ENCODE results near the gene MMP17.
"Not testable (repeated sequence)": the region's sequence is repeated elsewhere in the genome, so short reads cannot be mapped to it uniquely, and the experiment has no call there.

The MMP17 gene

GRCh38 chr12:131867471-131867870 lies 39.3 kb downstream of the MMP17 start:
- DNase-seq: no peak

- no peak for DNase-seq
Measured at GRCh38 chr12:131867891-131868675, 39.9 kb downstream of the MMP17 start.

- DNase-seq: peak; percentile 66
Measured at GRCh38 chr12:131869871-131870418, 41.8 kb downstream of the MMP17 start.

- no peak for DNase-seq
Measured at GRCh38 chr12:131871677-131872076, 43.5 kb downstream of the MMP17 start.

GRCh38 chr12:131872154-131873051 lies 44.2 kb downstream of the MMP17 start:
- DNase-seq: peak; percentile 65

- DNase-seq: no peak
Measured at GRCh38 chr12:131873293-131873692, 45.1 kb downstream of the MMP17 start.

GRCh38 chr12:131874972-131875371 lies 46.8 kb downstream of the MMP17 start:
- not testable (repeated sequence) for DNase-seq

GRCh38 chr12:131877216-131877615 lies 49.0 kb downstream of the MMP17 start:
- not testable (repeated sequence) for DNase-seq

GRCh38 chr12:131878436-131878835 lies 50.2 kb downstream of the MMP17 start:
- DNase-seq: not testable (repeated sequence)

GRCh38 chr12:131882804-131883520 lies 54.8 kb downstream of the MMP17 start:
- DNase-seq: no peak

GRCh38 chr12:131883521-131883900 lies 55.3 kb downstream of the MMP17 start:
- no peak for DNase-seq

GRCh38 chr12:131885076-131885475 lies 56.9 kb downstream of the MMP17 start:
- not testable (repeated sequence) for DNase-seq

GRCh38 chr12:131885543-131886057 lies 57.4 kb downstream of the MMP17 start:
- DNase-seq: no peak

GRCh38 chr12:131891722-131892121 lies 63.5 kb downstream of the MMP17 start:
- DNase-seq: not testable (repeated sequence)

GRCh38 chr12:131892711-131893604 lies 64.8 kb downstream of the MMP17 start:
- DNase-seq: no peak

GRCh38 chr12:131893605-131894312 lies 65.6 kb downstream of the MMP17 start:
- DNase-seq: no peak

- DNase-seq: peak; percentile 89
Measured at GRCh38 chr12:131894313-131894860, 66.2 kb downstream of the MMP17 start, which contains the start of gene ULK1. ULK1 (plus strand) TSS chr12:131894622; CDS start chr12:131895002, 380 bp downstream.

- no peak for DNase-seq
Measured at GRCh38 chr12:131894981-131895639, 66.9 kb downstream of the MMP17 start.

- DNase-seq: no peak
Measured at GRCh38 chr12:131895640-131896079, 67.5 kb downstream of the MMP17 start.

All from fibroblast of skin of abdomen (primary cell).